Measurements from ENCODE around the gene RABGAP1L.

RABGAP1L gene

GRCh38 chr1:174401075-174401474 lies 241.8 kb downstream of the RABGAP1L start:
- no peak overlapping the region for H2BK12ac ChIP-seq (ENCODE audit: low read length)
- no peaks in the 10 kb centered on the region for H3K79me2 ChIP-seq (ENCODE audit: control insufficient read depth, insufficient read depth, low read length, poor library complexity)
- DNase-seq: no peak
- H3K27me3 ChIP-seq (ENCODE audit: insufficient read depth, low read length): no peaks in the 10 kb centered on the region
- H4K91ac ChIP-seq (ENCODE audit: low read depth, low read length): no peak overlapping the region
- H3K9ac ChIP-seq (ENCODE audit: low read length): no peak overlapping the region
- H2BK5ac ChIP-seq (ENCODE audit: low read depth, low read length, poor library complexity): no peak overlapping the region
- no peak overlapping the region for H2AK5ac ChIP-seq (ENCODE audit: low read length)
- no peak overlapping the region for H3K23ac ChIP-seq (ENCODE audit: low read length)
- H3K4me2 ChIP-seq (ENCODE audit: low read length): no peak overlapping the region
- no peak overlapping the region for H2AFZ ChIP-seq (ENCODE audit: insufficient read depth, low read length, poor library complexity)
- H3K9me3 ChIP-seq (ENCODE audit: insufficient read depth, low read depth, low read length): no peaks in the 10 kb centered on the region
- H3K27ac ChIP-seq (ENCODE audit: low read depth, low read length): no peak overlapping the region
- H3K4ac ChIP-seq (ENCODE audit: low read depth, low read length): no peak overlapping the region
- no peak overlapping the region for H3K4me3 ChIP-seq (ENCODE audit: low read depth, low read length)
- no peak overlapping the region for H4K8ac ChIP-seq (ENCODE audit: low read depth, low read length)
- H3K14ac ChIP-seq (ENCODE audit: low read length): no peak overlapping the region
- no peaks in the 10 kb centered on the region for H3K79me1 ChIP-seq (ENCODE audit: low read length)
- no peak overlapping the region for H4K12ac ChIP-seq (ENCODE audit: low read depth, low read length)
- no peaks in the 10 kb centered on the region for H3K4me1 ChIP-seq (ENCODE audit: control insufficient read depth in 1 of 2, insufficient read depth in 2 of 2, low read length in 2 of 2)
- no peak overlapping the region for H2BK120ac ChIP-seq (ENCODE audit: insufficient read depth, low read length, poor library complexity)
- H3K18ac ChIP-seq (ENCODE audit: low read length): no peak overlapping the region
- H3K36me3 ChIP-seq (ENCODE audit: control insufficient read depth in 1 of 2, insufficient read depth in 2 of 2, low read length in 2 of 2): no peaks in the 10 kb centered on the region
- no CpG with 5 or more reads among the region's 4 CpGs for WGBS (ENCODE audit: extremely low coverage, insufficient coverage, insufficient read length)

DNA sequence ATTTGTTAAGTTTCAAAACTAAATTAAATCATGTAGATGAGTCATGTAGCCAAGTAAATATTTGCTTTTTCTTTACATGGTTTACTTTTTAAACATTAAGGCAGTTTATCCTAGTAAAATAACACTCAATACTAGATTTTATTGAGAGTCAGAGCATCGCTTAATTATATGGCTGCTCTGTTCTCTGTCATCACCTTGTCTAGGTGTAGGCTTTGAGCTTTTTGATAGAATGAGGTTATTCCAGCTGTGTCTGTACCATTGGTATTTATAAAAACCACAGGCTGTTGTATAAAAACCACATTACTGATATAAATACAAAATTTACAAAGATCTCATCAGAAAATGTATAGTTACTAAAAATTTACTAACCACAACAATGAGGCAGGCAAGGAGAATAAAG lies 245.9 kb downstream of the RABGAP1L start:
- H2BK5ac ChIP-seq (ENCODE audit: low read depth, low read length, poor library complexity): no peak overlapping the region
- H3K27me3 ChIP-seq (ENCODE audit: insufficient read depth, low read length): no peaks in the 10 kb centered on the region
- no peak overlapping the region for H3K9ac ChIP-seq (ENCODE audit: low read length)
- H3K4ac ChIP-seq (ENCODE audit: low read depth, low read length): no peak overlapping the region
- WGBS (ENCODE audit: extremely low coverage, insufficient coverage, insufficient read length): no CpG with 5 or more reads among the region's 1 CpG
- H3K79me1 ChIP-seq (ENCODE audit: low read length): no peaks in the 10 kb centered on the region
- H3K79me2 ChIP-seq (ENCODE audit: control insufficient read depth, insufficient read depth, low read length, poor library complexity): no peaks in the 10 kb centered on the region
- H2AFZ ChIP-seq (ENCODE audit: insufficient read depth, low read length, poor library complexity): no peak overlapping the region
- no peak overlapping the region for H4K8ac ChIP-seq (ENCODE audit: low read depth, low read length)
- no peak overlapping the region for H3K23ac ChIP-seq (ENCODE audit: low read length)
- DNase-seq: no peak
- no peaks in the 10 kb centered on the region for H3K36me3 ChIP-seq (ENCODE audit: control insufficient read depth in 1 of 2, insufficient read depth in 2 of 2, low read length in 2 of 2)
- H3K9me3 ChIP-seq (ENCODE audit: insufficient read depth, low read depth, low read length): no peaks in the 10 kb centered on the region
- no peak overlapping the region for H2BK12ac ChIP-seq (ENCODE audit: low read length)
- H3K27ac ChIP-seq (ENCODE audit: low read depth, low read length): no peak overlapping the region
- H3K4me1 ChIP-seq (ENCODE audit: control insufficient read depth in 1 of 2, insufficient read depth in 2 of 2, low read length in 2 of 2): no peaks in the 10 kb centered on the region
- no peak overlapping the region for H3K4me3 ChIP-seq (ENCODE audit: low read depth, low read length)
- H3K18ac ChIP-seq (ENCODE audit: low read length): no peak overlapping the region
- H2BK120ac ChIP-seq (ENCODE audit: insufficient read depth, low read length, poor library complexity): no peak overlapping the region
- no peak overlapping the region for H3K4me2 ChIP-seq (ENCODE audit: low read length)
- no peak overlapping the region for H4K91ac ChIP-seq (ENCODE audit: low read depth, low read length)
- H3K14ac ChIP-seq (ENCODE audit: low read length): no peak overlapping the region
- H4K12ac ChIP-seq (ENCODE audit: low read depth, low read length): no peak overlapping the region
- H2AK5ac ChIP-seq (ENCODE audit: low read length): no peak overlapping the region

GRCh38 chr1:174406421-174406820 lies 247.1 kb downstream of the RABGAP1L start:
- Histone ChIP-seq H3K79me1 (ENCODE audit: low read length) (no peaks in the 10 kb centered on the region), H3K4ac (ENCODE audit: low read depth, low read length) (no peak overlapping the region), H4K8ac (ENCODE audit: low read depth, low read length) (no peak overlapping the region), H3K23ac (ENCODE audit: low read length) (no peak overlapping the region), H2BK5ac (ENCODE audit: low read depth, low read length, poor library complexity) (no peak overlapping the region), H3K14ac (ENCODE audit: low read length) (no peak overlapping the region), H2AFZ (ENCODE audit: insufficient read depth, low read length, poor library complexity) (no peak overlapping the region), H3K9me3 (ENCODE audit: insufficient read depth, low read depth, low read length) (no peaks in the 10 kb centered on the region), H4K91ac (ENCODE audit: low read depth, low read length) (no peak overlapping the region), H3K9ac (ENCODE audit: low read length) (no peak overlapping the region), H3K4me1 (ENCODE audit: control insufficient read depth in 1 of 2, insufficient read depth in 2 of 2, low read length in 2 of 2) (no peaks in the 10 kb centered on the region), H3K27ac (ENCODE audit: low read depth, low read length) (no peak overlapping the region), H3K4me2 (ENCODE audit: low read length) (no peak overlapping the region), H2BK12ac (ENCODE audit: low read length) (no peak overlapping the region), H2BK120ac (ENCODE audit: insufficient read depth, low read length, poor library complexity) (no peak overlapping the region), H2AK5ac (ENCODE audit: low read length) (no peak overlapping the region), H3K27me3 (ENCODE audit: insufficient read depth, low read length) (no peaks in the 10 kb centered on the region), H3K18ac (ENCODE audit: low read length) (no peak overlapping the region), H3K79me2 (ENCODE audit: control insufficient read depth, insufficient read depth, low read length, poor library complexity) (no peaks in the 10 kb centered on the region), H3K36me3 (ENCODE audit: control insufficient read depth in 1 of 2, insufficient read depth in 2 of 2, low read length in 2 of 2) (no peaks in the 10 kb centered on the region), H4K12ac (ENCODE audit: low read depth, low read length) (no peak overlapping the region), H3K4me3 (ENCODE audit: low read depth, low read length) (no peak overlapping the region)
- no CpG with 5 or more reads among the region's 4 CpGs for whole genome bisulfite sequencing (ENCODE audit: extremely low coverage, insufficient coverage, insufficient read length)
- peak in 1 of 2 donors; percentile 3 for DNase-seq

- Histone ChIP-seq H3K4ac (ENCODE audit: low read depth, low read length) (no peak overlapping the region), H3K79me2 (ENCODE audit: control insufficient read depth, insufficient read depth, low read length, poor library complexity) (no peaks in the 10 kb centered on the region), H4K12ac (ENCODE audit: low read depth, low read length) (no peak overlapping the region), H3K14ac (ENCODE audit: low read length) (no peak overlapping the region), H3K36me3 (ENCODE audit: control insufficient read depth in 1 of 2, insufficient read depth in 2 of 2, low read length in 2 of 2) (no peaks in the 10 kb centered on the region), H2AFZ (ENCODE audit: insufficient read depth, low read length, poor library complexity) (no peak overlapping the region), H3K4me3 (ENCODE audit: low read depth, low read length) (no peak overlapping the region), H3K4me1 (ENCODE audit: control insufficient read depth in 1 of 2, insufficient read depth in 2 of 2, low read length in 2 of 2) (no peaks in the 10 kb centered on the region), H3K18ac (ENCODE audit: low read length) (no peak overlapping the region), H2BK5ac (ENCODE audit: low read depth, low read length, poor library complexity) (no peak overlapping the region), H3K79me1 (ENCODE audit: low read length) (no peaks in the 10 kb centered on the region), H3K9ac (ENCODE audit: low read length) (no peak overlapping the region), H2BK120ac (ENCODE audit: insufficient read depth, low read length, poor library complexity) (no peak overlapping the region), H4K91ac (ENCODE audit: low read depth, low read length) (no peak overlapping the region), H3K27ac (ENCODE audit: low read depth, low read length) (no peak overlapping the region), H2BK12ac (ENCODE audit: low read length) (no peak overlapping the region), H4K8ac (ENCODE audit: low read depth, low read length) (no peak overlapping the region), H3K9me3 (ENCODE audit: insufficient read depth, low read depth, low read length) (no peaks in the 10 kb centered on the region), H3K23ac (ENCODE audit: low read length) (no peak overlapping the region), H3K4me2 (ENCODE audit: low read length) (no peak overlapping the region), H3K27me3 (ENCODE audit: insufficient read depth, low read length) (no peaks in the 10 kb centered on the region), H2AK5ac (ENCODE audit: low read length) (no peak overlapping the region)
- no CpG with 5 or more reads among the region's 3 CpGs for WGBS (ENCODE audit: extremely low coverage, insufficient coverage, insufficient read length)
- peak in 1 of 2 donors; percentile 68 for DNase-seq
Measured at GRCh38 chr1:174407665-174408064, 248.3 kb downstream of the RABGAP1L start.

Data from trophoblast cell (in vitro differentiated cells and primary cell).